Stimulated activated CD4-positive, alpha-beta T cell treated with anti-CD3 and anti-CD28 coated beads, Interleukin-4, amount 100 ng/mL, for 1 hour (primary cell): ENCODE results near the gene SAPCD1.

Experiments
- DNase-seq: peaks from one replicate; pipeline ENCODE4 v3.0.0-alpha.2; 2020

Gene SAPCD1

GRCh38 chr6:31758281-31758680 is 4.2 kb upstream of the SAPCD1 start:
- no peak for DNase-seq

- DNase-seq = no peak
These were observed 1.7 kb upstream of the SAPCD1 start for GRCh38 chr6:31760790-31761189.

- no peak for DNase-seq
These were observed 1.1 kb upstream of the SAPCD1 start for GRCh38 chr6:31761343-31761742.

GRCh38 chr6:31762878-31763618 is 592 bp downstream of the SAPCD1 start:
- no peak for DNase-seq

- DNase-seq = no peak
These were observed 1.1 kb downstream of the SAPCD1 start for GRCh38 chr6:31763619-31763940.

- DNase-seq = no peak
These were observed 1.7 kb downstream of the SAPCD1 start for GRCh38 chr6:31764198-31764597.

- no peak for DNase-seq
These were observed 3.1 kb downstream of the SAPCD1 start for GRCh38 chr6:31765559-31765909.

GRCh38 chr6:31765910-31766794 is 3.7 kb downstream of the SAPCD1 start:
- DNase-seq = no peak

- DNase-seq = no peak
These were observed 4.7 kb downstream of the SAPCD1 start for GRCh38 chr6:31767096-31767645.

GRCh38 chr6:31768363-31769257 is 6.2 kb downstream of the SAPCD1 start:
- no peak for DNase-seq

GRCh38 chr6:31769684-31770371 is 7.4 kb downstream of the SAPCD1 start:
- peak; percentile 76 for DNase-seq

GRCh38 chr6:31770860-31771259 is 8.4 kb downstream of the SAPCD1 start:
- DNase-seq = no peak

GRCh38 chr6:31771992-31772358 is 9.5 kb downstream of the SAPCD1 start:
- peak; percentile 30 for DNase-seq

- no peak for DNase-seq
These were observed 12.7 kb downstream of the SAPCD1 start for GRCh38 chr6:31775184-31775583.

GRCh38 chr6:31775633-31776484 is 13.4 kb downstream of the SAPCD1 start:
- no peak for DNase-seq

GRCh38 chr6:31776485-31776988 is 14.1 kb downstream of the SAPCD1 start:
- no peak for DNase-seq

GRCh38 chr6:31776989-31777666 is 14.7 kb downstream of the SAPCD1 start, which contains the start of gene VWA7:
TSS of gene VWA7 (minus strand) at chr6:31777328. CDS start at chr6:31776779, 549 bp downstream.
- DNase-seq = peak; percentile 81

- DNase-seq = no peak
These were observed 15.2 kb downstream of the SAPCD1 start for GRCh38 chr6:31777667-31778050.

- DNase-seq = no peak
These were observed 15.7 kb downstream of the SAPCD1 start for GRCh38 chr6:31778193-31778592.
